NCI-H2107 (cell line): ENCODE measurements around the gene TFDP1.

Experiments used
- DNase-seq: peaks from one replicate; lab custom pipeline; 2025; lab: John Stamatoyannopoulos, UW

The TFDP1 gene

GRCh38 chr13:113666951-113667701, 82.6 kb downstream of the TFDP1 start, which contains the start of gene GRK1:
TSS of gene GRK1 (plus strand) at chr13:113667219. CDS start at chr13:113667387, 168 bp downstream.
- DNase-seq: no peak

- no peak for DNase-seq
Measured at GRCh38 chr13:113667771-113668490, 83.4 kb downstream of the TFDP1 start.

DNA sequence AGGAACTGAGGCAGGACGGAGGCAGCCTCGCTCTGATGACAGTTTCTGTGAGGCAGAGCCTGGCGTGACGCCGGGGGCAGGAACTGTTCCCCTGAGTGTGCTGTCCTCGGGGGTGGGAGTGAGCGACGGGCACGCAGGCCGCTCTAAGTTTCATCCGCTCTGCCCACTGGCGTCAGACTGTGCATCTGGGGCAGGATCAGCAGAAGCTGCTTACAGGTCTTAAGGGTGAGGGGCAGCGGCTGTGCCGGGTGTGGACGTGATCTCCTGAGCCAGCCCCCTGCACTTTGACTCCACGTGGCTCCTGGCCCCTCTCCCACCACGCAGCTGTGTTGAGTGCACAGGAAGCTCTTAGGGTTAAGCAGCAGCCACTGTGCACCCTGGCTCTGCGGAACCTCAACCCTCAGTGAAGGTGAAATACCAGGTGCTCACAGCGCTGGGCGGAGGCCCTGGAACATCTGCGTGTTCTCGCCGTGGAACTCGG, 84.0 kb downstream of the TFDP1 start:
- no peak for DNase-seq

DNA sequence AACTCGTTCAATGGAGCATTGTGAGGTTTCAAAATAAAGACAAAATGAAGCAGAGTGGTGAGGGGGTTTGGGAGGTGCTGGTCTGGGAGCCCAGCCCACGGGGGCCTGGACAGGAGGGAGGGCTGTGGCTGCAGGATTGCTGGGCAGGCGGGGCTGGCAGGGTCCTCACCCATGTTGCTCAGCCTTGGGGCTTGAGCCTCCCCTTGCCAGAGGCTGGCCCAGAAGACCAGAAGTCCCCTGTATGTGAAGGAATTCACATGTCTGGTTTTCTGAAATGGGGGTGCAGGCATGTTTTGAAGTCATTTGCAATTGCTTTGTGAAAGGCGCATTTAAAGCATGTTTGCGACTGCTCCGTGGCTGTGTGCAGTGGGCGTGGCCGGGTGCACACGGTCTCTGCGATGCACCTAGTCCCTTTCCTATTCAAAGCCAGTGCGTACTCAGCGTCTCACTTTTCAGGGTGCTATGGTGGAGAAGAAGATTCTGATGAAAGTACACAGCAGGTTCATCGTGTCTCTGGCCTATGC, 84.7 kb downstream of the TFDP1 start:
- no peak for DNase-seq

DNA sequence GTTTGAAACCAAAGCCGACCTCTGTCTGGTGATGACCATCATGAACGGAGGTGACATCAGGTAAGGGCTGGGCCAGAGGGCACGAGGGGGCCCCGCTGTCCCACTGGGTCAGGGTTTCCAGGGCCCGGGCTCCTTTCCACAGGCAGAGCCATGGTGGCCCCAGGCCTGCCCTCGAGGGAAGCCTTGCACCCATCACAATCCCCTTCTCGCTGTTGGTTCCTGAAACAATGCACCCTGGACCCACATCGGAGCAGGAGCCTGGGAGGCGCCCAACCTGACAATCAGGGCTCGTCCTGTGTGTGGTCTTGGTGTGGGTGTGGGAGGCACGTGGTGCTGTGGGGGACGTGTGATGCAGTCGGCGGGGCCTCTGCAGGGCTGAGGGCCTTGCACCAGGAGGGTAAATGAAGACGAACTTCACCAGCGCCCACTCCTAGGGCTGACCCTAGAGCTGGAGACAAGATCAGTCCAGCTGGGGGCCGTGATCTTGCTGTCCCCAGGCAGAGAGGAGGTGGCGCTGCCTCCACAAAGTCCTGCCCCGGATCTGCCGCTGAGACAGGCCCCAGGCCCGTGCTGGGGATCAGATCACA, 85.3 kb downstream of the TFDP1 start:
- DNase-seq: no peak

DNA sequence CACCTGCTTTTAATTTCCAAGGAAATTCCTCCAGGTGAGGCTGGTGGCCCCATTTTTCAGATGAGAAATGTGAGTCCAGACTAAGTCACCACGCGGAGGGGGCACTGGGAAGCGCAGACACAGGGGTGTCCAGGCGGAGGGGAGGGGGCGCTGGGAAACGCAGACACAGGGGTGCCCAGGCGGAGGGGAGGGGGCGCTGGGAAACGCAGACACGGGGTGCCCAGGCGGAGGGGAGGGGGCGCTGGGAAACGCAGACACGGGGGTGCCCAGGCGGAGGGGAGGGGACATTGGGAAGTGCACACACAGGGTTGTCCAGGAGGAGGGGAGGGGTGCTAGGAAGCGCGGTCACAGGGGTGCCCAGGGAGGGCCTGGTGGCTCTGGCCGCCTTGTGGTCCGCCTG, 86.0 kb downstream of the TFDP1 start:
- DNase-seq: no peak

DNA sequence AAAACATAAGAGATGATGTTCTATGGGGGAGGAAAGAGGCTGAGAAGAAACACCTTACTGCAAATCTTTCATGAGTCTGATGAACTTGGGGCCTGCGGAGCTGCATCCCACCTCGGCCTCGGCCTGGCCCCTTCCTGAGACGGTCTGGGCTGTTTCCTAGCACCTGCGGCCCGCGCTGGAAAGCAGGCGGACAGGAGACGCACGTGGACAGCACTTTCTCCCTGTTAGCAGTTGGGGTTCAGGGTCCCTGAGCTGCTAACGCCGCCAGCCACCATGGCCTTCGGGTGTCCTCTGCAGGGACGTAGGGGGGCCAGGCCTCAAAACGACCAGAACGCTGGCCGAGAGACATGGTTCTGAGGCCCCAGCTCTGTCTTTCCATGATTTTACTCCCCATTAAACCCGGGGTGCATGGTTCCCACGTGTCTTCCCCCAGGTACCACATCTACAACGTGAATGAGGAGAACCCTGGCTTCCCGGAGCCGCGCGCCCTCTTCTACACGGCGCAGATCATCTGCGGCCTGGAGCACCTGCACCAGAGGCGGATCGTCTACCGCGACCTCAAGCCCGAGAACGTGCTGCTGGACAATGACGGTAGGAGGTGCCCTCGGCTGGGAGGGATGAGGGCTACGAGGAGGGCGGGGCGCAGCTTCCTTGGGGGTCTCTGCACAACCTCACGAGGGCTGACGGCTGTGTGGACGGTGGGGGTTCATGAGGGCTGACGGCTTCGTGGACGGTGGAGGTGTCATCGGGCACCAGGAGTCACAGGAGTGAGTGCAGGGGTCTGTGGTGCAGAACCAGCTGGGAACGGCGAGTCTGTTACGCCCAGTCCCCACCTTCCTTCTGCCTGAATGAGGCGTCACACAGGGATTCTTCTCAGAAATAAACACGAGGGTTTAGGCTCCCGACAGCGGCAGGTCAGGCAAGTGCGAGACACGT, 86.8 kb downstream of the TFDP1 start:
- DNase-seq: no peak

- no peak for DNase-seq
Measured at GRCh38 chr13:113672002-113672651, 87.6 kb downstream of the TFDP1 start.
